ENCODE data around the gene HSD17B1.

Gene HSD17B1

GRCh38 chr17:42531455-42532354 is 21.0 kb upstream of the HSD17B1 start:
- peaks cover 17% of the 10 kb centered on the region for H3F3A ChIP-seq (ENCODE audit: low read depth)
- no peaks in the 10 kb centered on the region for H3K9me3 ChIP-seq (ENCODE audit: insufficient read depth, low read depth, low read length)
- no peak for TF ChIP-seq EZH2phosphoT487 (IDR thresholded peaks at IDR 0.05; ENCODE audit: borderline replicate concordance)
- TF ChIP-seq CTCF (conservative IDR thresholded peaks at IDR 0.05; ENCODE audit: low read length) = peak; percentile 26; the same call in 1 of the 2 replicates
- H3K4me1 ChIP-seq (ENCODE audit: insufficient read depth, low read length, poor library complexity, severe bottlenecking) = peaks cover 40% of the 10 kb centered on the region
- H4K20me1 ChIP-seq (ENCODE audit: insufficient read depth, low read length, poor library complexity, severe bottlenecking) = no peaks in the 10 kb centered on the region
- H3K36me3 ChIP-seq (ENCODE audit: insufficient read depth, low read length) = no peaks in the 10 kb centered on the region
- H3K4me3 ChIP-seq (ENCODE audit: low read length, poor library complexity, severe bottlenecking) = peak overlapping the region; percentile 69
- H3K9ac ChIP-seq (ENCODE audit: low read depth, low read length, poor library complexity, severe bottlenecking) = peak overlapping the region; percentile 75
- peaks cover 20% of the 10 kb centered on the region for H3K79me2 ChIP-seq (ENCODE audit: insufficient read depth, low read length)
- H3K27me3 ChIP-seq (ENCODE audit: insufficient read depth, low read length, poor library complexity, severe bottlenecking) = no peaks in the 10 kb centered on the region
- H3K9me2 ChIP-seq (replicated peaks; ENCODE audit: low read depth, low read length) = no peaks in the 10 kb centered on the region
- peak overlapping the region; percentile 72 for H3K4me2 ChIP-seq (ENCODE audit: low read depth, low read length, poor library complexity, severe bottlenecking)
- H2AFZ ChIP-seq (ENCODE audit: low read length) = peak overlapping the region; percentile 74

GRCh38 chr17:42535155-42536047 is 17.3 kb upstream of the HSD17B1 start:
- Histone ChIP-seq H3K4me3 (ENCODE audit: low read length, poor library complexity, severe bottlenecking) (peak overlapping the region; percentile 84), H3F3A (ENCODE audit: low read depth) (peaks cover 12% of the 10 kb centered on the region), H3K9me3 (ENCODE audit: insufficient read depth, low read depth, low read length) (no peaks in the 10 kb centered on the region), H3K27me3 (ENCODE audit: insufficient read depth, low read length, poor library complexity, severe bottlenecking) (no peaks in the 10 kb centered on the region), H4K20me1 (ENCODE audit: insufficient read depth, low read length, poor library complexity, severe bottlenecking) (peaks cover 8% of the 10 kb centered on the region), H3K9me2 (replicated peaks; ENCODE audit: low read depth, low read length) (no peaks in the 10 kb centered on the region), H3K4me1 (ENCODE audit: insufficient read depth, low read length, poor library complexity, severe bottlenecking) (peaks cover 41% of the 10 kb centered on the region), H3K9ac (ENCODE audit: low read depth, low read length, poor library complexity, severe bottlenecking) (peak overlapping the region; percentile 75), H3K36me3 (ENCODE audit: insufficient read depth, low read length) (no peaks in the 10 kb centered on the region), H2AFZ (ENCODE audit: low read length) (peak overlapping the region; percentile 44; the same call in 1 of the 2 replicates), H3K79me2 (ENCODE audit: insufficient read depth, low read length) (peaks cover 41% of the 10 kb centered on the region), H3K4me2 (ENCODE audit: low read depth, low read length, poor library complexity, severe bottlenecking) (peak overlapping the region; percentile 88)
- no peak for TF ChIP-seq CTCF (conservative IDR thresholded peaks at IDR 0.05; ENCODE audit: low read length)
- no peak for TF ChIP-seq EZH2phosphoT487 (IDR thresholded peaks at IDR 0.05; ENCODE audit: borderline replicate concordance)

GRCh38 chr17:42536048-42536371 is 16.7 kb upstream of the HSD17B1 start, which contains the start of gene NAGLU:
Gene NAGLU (plus strand): TSS chr17:42536241. CDS start chr17:42536273, 32 bp downstream.
- Histone ChIP-seq H3K79me2 (ENCODE audit: insufficient read depth, low read length) (peaks cover 41% of the 10 kb centered on the region), H3K27me3 (ENCODE audit: insufficient read depth, low read length, poor library complexity, severe bottlenecking) (no peaks in the 10 kb centered on the region), H3K4me1 (ENCODE audit: insufficient read depth, low read length, poor library complexity, severe bottlenecking) (peaks cover 40% of the 10 kb centered on the region), H2AFZ (ENCODE audit: low read length) (peak within 1 kb of the TSS; percentile 44), H4K20me1 (ENCODE audit: insufficient read depth, low read length, poor library complexity, severe bottlenecking) (peaks cover 8% of the 10 kb centered on the region), H3K4me3 (ENCODE audit: low read length, poor library complexity, severe bottlenecking) (peak within 1 kb of the TSS; percentile 84), H3F3A (ENCODE audit: low read depth) (peaks cover 6% of the 10 kb centered on the region; the same call in 1 of the 2 replicates), H3K4me2 (ENCODE audit: low read depth, low read length, poor library complexity, severe bottlenecking) (peak within 1 kb of the TSS; percentile 96), H3K9me2 (replicated peaks; ENCODE audit: low read depth, low read length) (no peaks in the 10 kb centered on the region), H3K9ac (ENCODE audit: low read depth, low read length, poor library complexity, severe bottlenecking) (peak within 1 kb of the TSS; percentile 91), H3K36me3 (ENCODE audit: insufficient read depth, low read length) (no peaks in the 10 kb centered on the region), H3K9me3 (ENCODE audit: insufficient read depth, low read depth, low read length) (no peaks in the 10 kb centered on the region)
- TF ChIP-seq EZH2phosphoT487 (IDR thresholded peaks at IDR 0.05; ENCODE audit: borderline replicate concordance) (no peak), CTCF (conservative IDR thresholded peaks at IDR 0.05; ENCODE audit: low read length) (no peak)
